ENCODE measurements around the gene PPP6R2.
"Not testable (repeated sequence)": the region's sequence is repeated elsewhere in the genome, so short reads cannot be mapped to it uniquely, and the experiment has no call there.

Gene PPP6R2

DNA sequence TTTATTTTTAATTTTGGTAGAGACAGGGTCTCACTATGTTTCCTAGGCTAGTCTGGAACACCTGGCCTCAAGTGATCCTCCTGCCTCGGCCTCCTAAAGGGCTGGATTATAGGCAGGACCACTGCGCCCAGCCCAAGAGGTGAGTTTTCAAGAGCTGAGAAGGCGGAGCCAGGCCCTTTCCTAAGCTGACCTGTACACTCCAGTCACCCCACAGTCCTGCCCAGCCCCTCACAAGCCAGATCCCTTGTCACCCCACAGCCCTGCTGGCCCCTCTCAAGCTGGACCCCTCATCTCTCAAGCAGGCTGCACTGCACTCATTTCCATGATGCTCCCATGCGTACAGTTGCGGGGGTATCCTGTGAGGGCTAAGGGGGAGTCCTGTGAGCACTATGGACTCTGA, 19.2 kb upstream of the PPP6R2 start:
- Histone ChIP-seq H3K4me1 (ENCODE audit: control insufficient read depth, insufficient read depth, low read length) (peaks cover 2% of the 10 kb centered on the region), H3K36me3 (ENCODE audit: control insufficient read depth, insufficient read depth, low read length) (no peaks in the 10 kb centered on the region), H3K9ac (ENCODE audit: low read depth, low read length) (no peak overlapping the region), H3K9me3 (ENCODE audit: control insufficient read depth, insufficient read depth, low read length) (no peaks in the 10 kb centered on the region), H3K4me3 (ENCODE audit: low read depth, low read length) (no peak overlapping the region), H3K27me3 (ENCODE audit: control insufficient read depth, insufficient read depth, low read length) (peaks cover 17% of the 10 kb centered on the region)

DNA sequence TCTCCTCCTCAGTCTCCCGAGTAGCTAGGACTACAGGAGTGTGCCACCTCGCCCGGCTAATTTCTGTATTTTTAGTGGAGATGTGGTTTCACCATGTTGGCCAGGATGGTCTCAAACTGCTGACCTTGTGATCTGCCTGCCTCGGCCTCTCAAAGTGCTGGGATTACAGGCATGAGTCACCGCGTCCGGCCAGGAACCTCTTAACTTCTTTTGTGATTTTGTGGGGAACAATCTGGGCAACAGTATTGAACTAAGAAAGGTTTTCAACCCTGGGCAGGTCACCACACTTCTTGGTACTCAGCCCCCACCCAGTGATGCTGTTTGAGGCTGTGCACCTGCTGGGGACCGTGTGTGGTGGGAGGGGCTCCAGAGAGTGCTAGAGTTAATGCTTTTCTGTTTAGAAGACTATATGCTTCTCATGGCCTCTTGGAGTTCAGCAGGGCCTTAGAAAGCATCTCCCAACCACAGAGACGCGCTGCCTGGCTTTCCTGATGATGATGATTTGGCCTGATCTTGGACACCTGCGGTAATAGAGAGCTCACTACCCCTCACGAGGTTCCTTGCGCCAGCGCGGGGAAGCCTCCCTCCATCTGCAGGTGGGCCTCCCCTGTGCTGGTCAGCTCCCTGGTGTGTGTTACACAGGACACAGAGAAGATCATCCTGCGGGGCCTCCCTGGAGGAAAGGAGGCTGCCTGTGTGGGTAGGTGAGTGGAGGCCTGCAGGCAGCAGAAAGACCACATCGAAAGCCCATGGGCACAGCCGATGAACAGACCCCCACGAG, 17.5 kb upstream of the PPP6R2 start:
- Histone ChIP-seq H3K27me3 (ENCODE audit: control insufficient read depth, insufficient read depth, low read length) (peaks cover 17% of the 10 kb centered on the region), H3K9me3 (ENCODE audit: control insufficient read depth, insufficient read depth, low read length) (no peaks in the 10 kb centered on the region), H3K9ac (ENCODE audit: low read depth, low read length) (no peak overlapping the region), H3K4me1 (ENCODE audit: control insufficient read depth, insufficient read depth, low read length) (peaks cover 2% of the 10 kb centered on the region), H3K4me3 (ENCODE audit: low read depth, low read length) (peak overlapping the region; percentile 63), H3K36me3 (ENCODE audit: control insufficient read depth, insufficient read depth, low read length) (no peaks in the 10 kb centered on the region)

- Histone ChIP-seq H3K27me3 (ENCODE audit: control insufficient read depth, insufficient read depth, low read length) (peaks cover 17% of the 10 kb centered on the region), H3K36me3 (ENCODE audit: control insufficient read depth, insufficient read depth, low read length) (no peaks in the 10 kb centered on the region), H3K4me1 (ENCODE audit: control insufficient read depth, insufficient read depth, low read length) (peaks cover 2% of the 10 kb centered on the region), H3K9me3 (ENCODE audit: control insufficient read depth, insufficient read depth, low read length) (no peaks in the 10 kb centered on the region), H3K4me3 (ENCODE audit: low read depth, low read length) (peak overlapping the region; percentile 63), H3K9ac (ENCODE audit: low read depth, low read length) (no peak overlapping the region)
These were observed 16.7 kb upstream of the PPP6R2 start for GRCh38 chr22:50326225-50326955.

GRCh38 chr22:50326956-50327710, 16.0 kb upstream of the PPP6R2 start, which contains the start of gene DENND6B:
TSS of gene DENND6B (minus strand) at chr22:50327012. CDS start at chr22:50326988, 24 bp downstream.
- Histone ChIP-seq H3K9me3 (ENCODE audit: control insufficient read depth, insufficient read depth, low read length) (no peaks in the 10 kb centered on the region), H3K4me3 (ENCODE audit: low read depth, low read length) (peak within 1 kb of the TSS; percentile 64), H3K36me3 (ENCODE audit: control insufficient read depth, insufficient read depth, low read length) (no peaks in the 10 kb centered on the region), H3K9ac (ENCODE audit: low read depth, low read length) (peak within 1 kb of the TSS; percentile 85), H3K4me1 (ENCODE audit: control insufficient read depth, insufficient read depth, low read length) (peaks cover 2% of the 10 kb centered on the region), H3K27me3 (ENCODE audit: control insufficient read depth, insufficient read depth, low read length) (peaks cover 17% of the 10 kb centered on the region)

DNA sequence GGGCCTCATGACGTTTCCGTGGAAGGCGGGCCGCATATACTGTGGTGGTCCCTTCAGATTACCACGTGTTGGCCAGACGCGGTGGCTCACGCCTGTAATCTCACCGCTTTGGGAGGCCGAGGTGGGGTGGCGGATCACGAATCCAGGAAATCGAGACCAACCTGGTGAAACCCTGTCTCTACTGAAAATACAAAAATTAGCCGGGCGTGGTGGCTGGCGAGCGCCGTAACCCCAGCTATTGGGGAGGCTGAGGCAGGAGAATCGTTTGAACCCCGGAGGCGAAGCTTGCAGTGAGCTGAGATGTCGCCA, 15.5 kb upstream of the PPP6R2 start:
- peak overlapping the region; percentile 64 for H3K4me3 ChIP-seq (ENCODE audit: low read depth, low read length)
- H3K9me3 ChIP-seq (ENCODE audit: control insufficient read depth, insufficient read depth, low read length), result no peaks in the 10 kb centered on the region
- H3K27me3 ChIP-seq (ENCODE audit: control insufficient read depth, insufficient read depth, low read length), result peaks cover 17% of the 10 kb centered on the region
- H3K4me1 ChIP-seq (ENCODE audit: control insufficient read depth, insufficient read depth, low read length), result peaks cover 2% of the 10 kb centered on the region
- H3K9ac ChIP-seq (ENCODE audit: low read depth, low read length), result peak overlapping the region; percentile 85
- no peaks in the 10 kb centered on the region for H3K36me3 ChIP-seq (ENCODE audit: control insufficient read depth, insufficient read depth, low read length)

DNA sequence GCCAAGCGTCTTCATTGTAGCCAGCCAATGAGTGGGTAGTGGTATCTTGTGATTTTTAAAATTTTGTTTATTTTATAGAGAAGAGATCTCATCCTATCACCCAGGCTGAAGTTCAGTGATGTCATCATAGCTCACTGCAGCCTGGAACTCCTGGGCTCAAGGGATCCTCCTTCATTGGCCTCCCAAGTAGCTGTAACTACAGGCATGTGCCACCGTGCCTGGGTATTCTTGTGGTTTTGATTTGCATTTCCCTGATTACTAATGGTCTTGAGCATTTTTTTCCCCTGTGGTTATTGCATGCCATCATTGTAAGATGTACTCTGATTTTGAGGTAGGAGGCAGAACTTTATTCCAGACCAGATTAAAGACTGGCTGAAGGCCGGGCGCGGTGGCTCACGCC, 13.9 kb upstream of the PPP6R2 start:
- peaks cover 2% of the 10 kb centered on the region for H3K4me1 ChIP-seq (ENCODE audit: control insufficient read depth, insufficient read depth, low read length)

GRCh38 chr22:50334433-50334832, 8.7 kb upstream of the PPP6R2 start:
- H3K36me3 ChIP-seq (ENCODE audit: control insufficient read depth, insufficient read depth, low read length); H3K4me1 ChIP-seq (ENCODE audit: control insufficient read depth, insufficient read depth, low read length); H3K9me3 ChIP-seq (ENCODE audit: control insufficient read depth, insufficient read depth, low read length); H3K27me3 ChIP-seq (ENCODE audit: control insufficient read depth, insufficient read depth, low read length); H3K4me3 ChIP-seq (ENCODE audit: low read depth, low read length); H3K9ac ChIP-seq (ENCODE audit: low read depth, low read length): not testable (repeated sequence)

More for the DNA sequence above, 13.9 kb upstream of the PPP6R2 start:
- Histone ChIP-seq H3K27me3 (ENCODE audit: control insufficient read depth, insufficient read depth, low read length) (peaks cover 17% of the 10 kb centered on the region), H3K36me3 (ENCODE audit: control insufficient read depth, insufficient read depth, low read length) (no peaks in the 10 kb centered on the region), H3K9me3 (ENCODE audit: control insufficient read depth, insufficient read depth, low read length) (no peaks in the 10 kb centered on the region), H3K4me3 (ENCODE audit: low read depth, low read length) (no peak overlapping the region), H3K9ac (ENCODE audit: low read depth, low read length) (no peak overlapping the region)

DNA sequence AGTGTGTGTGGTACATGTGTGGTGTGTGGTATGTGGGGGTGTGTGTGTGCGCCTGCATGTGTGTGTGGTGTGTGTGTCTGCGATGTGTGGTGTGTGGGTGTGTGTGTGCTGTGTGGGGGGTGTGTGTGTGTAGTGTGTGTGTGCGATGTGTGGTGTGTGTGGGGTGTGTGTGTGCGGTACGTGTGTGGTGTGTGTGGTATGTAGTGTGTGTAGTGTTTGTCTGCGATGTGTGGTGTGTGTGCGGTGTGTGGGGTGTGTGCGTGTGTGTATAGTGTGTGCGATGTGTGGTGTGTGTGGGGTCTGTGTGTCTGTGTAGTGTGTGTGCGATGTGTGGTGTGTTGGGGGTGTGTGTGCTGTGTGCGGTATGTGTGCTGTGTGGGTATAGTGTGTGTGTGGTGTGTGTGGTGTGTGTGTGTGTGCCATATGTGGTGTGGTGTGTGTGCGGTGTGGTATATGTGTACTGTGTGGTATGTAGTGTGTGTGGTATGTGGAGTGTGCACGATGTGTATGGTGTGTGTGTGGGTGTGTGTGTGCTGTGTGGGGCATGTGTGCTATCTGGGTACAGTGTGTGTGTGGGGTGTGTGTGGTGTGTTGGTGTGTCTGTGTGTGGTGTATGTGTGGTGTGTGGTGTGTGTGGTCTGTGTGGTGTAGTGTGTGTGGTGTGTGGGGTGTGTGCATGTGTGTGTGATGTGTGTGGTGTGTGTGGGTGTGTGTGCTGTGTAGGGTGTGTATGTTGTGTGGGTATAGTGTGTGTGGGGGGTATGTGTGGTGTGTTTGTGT, 5.7 kb upstream of the PPP6R2 start:
- no peak overlapping the region for H3K9ac ChIP-seq (ENCODE audit: low read depth, low read length)
- H3K27me3 ChIP-seq (ENCODE audit: control insufficient read depth, insufficient read depth, low read length), result peaks cover 2% of the 10 kb centered on the region
- no peaks in the 10 kb centered on the region for H3K4me1 ChIP-seq (ENCODE audit: control insufficient read depth, insufficient read depth, low read length)
- no peak overlapping the region for H3K4me3 ChIP-seq (ENCODE audit: low read depth, low read length)
- no peaks in the 10 kb centered on the region for H3K36me3 ChIP-seq (ENCODE audit: control insufficient read depth, insufficient read depth, low read length)
- H3K9me3 ChIP-seq (ENCODE audit: control insufficient read depth, insufficient read depth, low read length), result no peaks in the 10 kb centered on the region

DNA sequence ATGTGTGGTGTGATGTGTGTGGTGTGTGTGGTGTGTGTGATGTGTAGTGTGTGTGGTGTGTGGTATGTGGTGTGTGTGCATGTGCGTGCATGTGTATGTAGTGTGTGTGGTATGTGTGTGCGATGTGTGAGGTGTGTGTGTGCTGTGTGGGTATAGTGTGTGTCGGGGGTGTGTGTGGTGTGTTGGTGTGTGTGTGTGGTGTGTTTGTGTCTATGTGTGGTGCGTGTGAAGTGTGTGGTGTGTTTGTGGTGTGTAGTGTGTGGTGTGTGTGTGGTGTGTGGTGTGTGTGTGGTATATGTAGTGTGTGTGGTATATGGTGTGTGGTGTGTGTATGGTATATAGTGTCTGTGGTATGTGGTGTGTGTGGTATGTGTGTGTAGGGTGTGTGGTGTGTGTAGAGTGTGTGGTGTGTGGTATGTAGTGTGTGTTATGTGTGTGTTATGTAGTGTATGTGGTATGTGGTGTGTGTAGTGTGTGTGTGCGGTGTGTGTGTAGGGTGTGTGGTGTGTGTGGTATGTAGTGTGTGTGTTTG, 5.0 kb upstream of the PPP6R2 start:
- no peak overlapping the region for H3K9ac ChIP-seq (ENCODE audit: low read depth, low read length)
- peaks cover 2% of the 10 kb centered on the region for H3K27me3 ChIP-seq (ENCODE audit: control insufficient read depth, insufficient read depth, low read length)
- H3K9me3 ChIP-seq (ENCODE audit: control insufficient read depth, insufficient read depth, low read length), result no peaks in the 10 kb centered on the region
- H3K4me3 ChIP-seq (ENCODE audit: low read depth, low read length), result no peak overlapping the region
- no peaks in the 10 kb centered on the region for H3K4me1 ChIP-seq (ENCODE audit: control insufficient read depth, insufficient read depth, low read length)
- H3K36me3 ChIP-seq (ENCODE audit: control insufficient read depth, insufficient read depth, low read length), result no peaks in the 10 kb centered on the region

DNA sequence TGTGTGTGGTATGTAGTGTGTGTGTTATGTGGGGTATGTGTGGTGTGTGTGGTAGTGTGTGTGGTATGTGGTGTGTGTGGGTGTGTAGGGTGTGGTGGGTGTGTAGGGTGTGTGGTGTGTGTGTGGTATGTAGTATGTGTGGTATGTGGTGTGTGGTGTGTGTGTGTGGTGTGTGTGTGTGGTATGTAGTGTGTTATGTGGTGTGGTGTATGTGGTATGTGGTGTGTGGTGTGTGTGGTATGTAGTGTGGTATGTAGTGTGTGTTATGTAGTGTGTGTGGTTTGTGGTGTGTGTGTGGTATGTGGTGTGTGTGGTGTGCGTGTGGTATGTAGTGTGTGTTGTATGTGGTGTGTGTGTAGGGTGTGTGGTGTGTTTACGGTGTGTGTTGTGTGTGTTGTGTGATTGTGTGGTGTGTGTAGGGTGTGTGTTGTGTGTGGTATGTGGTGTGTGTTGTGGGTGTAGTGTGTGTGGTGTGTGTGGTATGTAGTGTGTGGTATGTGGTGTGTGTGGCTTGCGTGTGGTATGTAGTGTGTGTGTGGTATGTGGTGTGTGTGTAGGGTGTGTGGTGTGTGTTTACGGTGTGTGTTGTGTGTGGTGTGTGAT, 4.2 kb upstream of the PPP6R2 start:
- Histone ChIP-seq H3K36me3 (ENCODE audit: control insufficient read depth, insufficient read depth, low read length) (no peaks in the 10 kb centered on the region), H3K9me3 (ENCODE audit: control insufficient read depth, insufficient read depth, low read length) (no peaks in the 10 kb centered on the region), H3K27me3 (ENCODE audit: control insufficient read depth, insufficient read depth, low read length) (peaks cover 2% of the 10 kb centered on the region), H3K4me1 (ENCODE audit: control insufficient read depth, insufficient read depth, low read length) (no peaks in the 10 kb centered on the region), H3K9ac (ENCODE audit: low read depth, low read length) (no peak overlapping the region), H3K4me3 (ENCODE audit: low read depth, low read length) (no peak overlapping the region)

Data from iPS-15b (cell line).